C4-2B (cell line): ENCODE measurements around the gene MCRS1.

Source experiments
- H3K27ac ChIP-seq: fragments of 450-650 bp; 2 replicates; pipeline ENCODE4 v1.5.1; 2017
- CTCF ChIP-seq: fragments of 450-650 bp; conservative IDR thresholded peaks from 2 replicates; pipeline ENCODE4 v1.5.1; 2017; ENCODE audit warnings: mild to moderate bottlenecking
- ZFX ChIP-seq: fragments of 450-650 bp; IDR thresholded peaks from 2 replicates; pipeline ENCODE4 v1.6.1; 2017

Gene MCRS1

GRCh38 chr12:49541911-49542505 lies 25.9 kb downstream of the MCRS1 start:
- TF ChIP-seq ZFX (no peak), CTCF (no peak)
- H3K27ac ChIP-seq: no peak overlapping the region

- no peak overlapping the region for H3K27ac ChIP-seq
- TF ChIP-seq CTCF: no peak
- TF ChIP-seq ZFX: no peak
These were observed 26.6 kb downstream of the MCRS1 start for GRCh38 chr12:49541140-49541861.

DNA sequence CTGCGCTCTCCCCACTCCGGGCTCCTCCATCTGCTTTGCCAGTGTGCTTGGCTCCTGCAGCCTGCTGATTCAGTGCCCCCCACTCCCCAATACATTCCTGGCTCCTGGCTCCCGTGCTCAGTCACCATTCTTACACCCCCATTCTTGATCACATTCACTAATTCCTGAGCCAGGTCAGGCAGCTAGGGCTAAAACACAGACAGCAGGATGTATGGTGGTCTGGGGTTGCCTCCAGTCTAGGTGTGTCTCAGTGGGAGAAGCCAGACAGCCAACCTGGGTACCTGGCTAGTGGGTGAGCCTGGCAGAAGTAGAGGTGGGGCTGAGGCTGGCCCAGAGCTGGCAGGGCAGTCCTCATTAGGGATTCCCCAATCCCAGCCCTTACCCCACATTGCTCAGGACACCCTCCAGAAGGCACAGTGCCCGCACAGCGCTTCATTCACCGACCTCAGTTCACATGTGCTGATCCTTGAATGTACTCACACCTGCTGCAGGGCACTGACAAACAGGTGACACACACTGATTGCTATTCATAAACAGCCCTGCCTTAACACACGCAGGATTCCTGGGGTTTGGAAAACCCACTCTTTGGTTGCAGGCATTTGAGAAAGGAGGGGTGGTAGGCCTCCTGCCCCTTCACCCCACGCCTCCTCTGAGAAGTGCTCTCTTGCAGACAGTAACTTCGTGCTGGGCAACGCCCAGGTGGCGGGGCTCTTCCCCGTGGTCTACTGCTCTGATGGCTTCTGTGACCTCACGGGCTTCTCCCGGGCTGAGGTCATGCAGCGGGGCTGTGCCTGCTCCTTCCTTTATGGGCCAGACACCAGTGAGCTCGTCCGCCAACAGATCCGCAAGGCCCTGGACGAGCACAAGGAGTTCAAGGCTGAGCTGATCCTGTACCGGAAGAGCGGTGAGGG lies 27.5 kb downstream of the MCRS1 start:
- no peak for TF ChIP-seq CTCF
- TF ChIP-seq ZFX: no peak
- H3K27ac ChIP-seq: no peak overlapping the region

- no peak overlapping the region for H3K27ac ChIP-seq
- no peak for TF ChIP-seq CTCF
- TF ChIP-seq ZFX: no peak
These were observed 28.3 kb downstream of the MCRS1 start for GRCh38 chr12:49539406-49540228.

DNA sequence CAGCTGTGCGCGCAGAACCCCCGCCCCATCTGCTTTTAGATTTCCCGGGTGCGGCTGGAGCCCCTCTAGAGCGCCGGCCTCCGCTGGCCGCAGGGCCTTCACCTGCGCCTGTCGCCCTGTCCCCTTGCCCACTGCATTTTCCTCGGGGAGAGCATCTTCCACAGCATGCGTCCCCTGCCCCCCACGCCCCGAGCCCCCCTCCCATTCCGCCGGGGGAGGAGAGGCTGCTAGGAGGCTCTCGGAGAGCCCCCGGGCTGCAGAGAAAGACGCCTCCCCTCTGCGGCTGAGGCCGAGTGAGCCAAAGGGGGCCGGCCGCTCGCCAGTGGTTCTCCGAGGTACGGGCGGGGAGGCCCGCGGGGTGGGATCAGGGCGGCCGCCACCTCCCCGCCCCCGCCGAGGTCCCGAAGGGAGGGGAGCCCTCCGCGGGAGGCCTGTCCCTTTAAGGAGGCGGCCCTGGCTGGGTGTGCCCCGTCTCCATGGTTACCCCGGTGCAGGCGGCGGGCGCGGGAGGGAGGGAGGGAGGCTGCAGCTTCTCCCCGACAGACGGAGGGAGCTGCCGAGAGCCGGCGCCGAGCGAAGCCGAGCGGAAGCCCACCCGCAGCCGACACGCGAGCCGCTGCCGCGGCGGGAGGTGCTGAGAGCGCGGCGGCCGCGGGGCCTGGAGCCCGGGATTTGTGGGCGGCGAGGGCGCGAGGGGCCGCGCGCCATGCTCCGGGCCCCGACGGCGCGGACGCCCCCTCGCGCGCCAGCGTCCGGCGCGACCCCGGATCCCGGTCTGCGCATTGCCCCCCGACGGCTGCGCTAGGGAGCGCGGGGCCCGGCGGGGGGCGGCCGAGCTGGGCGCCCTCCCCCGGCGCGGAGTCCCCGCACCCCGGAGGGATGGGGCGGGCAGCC lies 29.2 kb downstream of the MCRS1 start, which contains the start of gene KCNH3:
Gene KCNH3 (plus strand): TSS at position 521 of the 894 bp plus-strand sequence. CDS start 387 bp downstream, outside the sequence.
- TF ChIP-seq CTCF: no peak
- no peak for TF ChIP-seq ZFX
- no peak within 1 kb of the TSS for H3K27ac ChIP-seq
